WTC11 (cell line): Measurements from ENCODE around the gene ARMC9. TPM values are rescaled to one million over a fixed set of nuclear protein-coding genes. Genes with fewer than 3 reads are reported as not detected.
"Not testable (repeated sequence)": the region's sequence is repeated elsewhere in the genome, so short reads cannot be mapped to it uniquely, and the experiment has no call there.

Experiments used
- ATAC-seq: fragments of 200-7000 bp; cut with Tn5 transposase; 2 replicates; pipeline ENCODE4 v1.10.0; 2021; ENCODE audit warnings: mild to moderate bottlenecking, moderate library complexity
- CTCF ChIA-PET: fragments of 300-600 bp; sonication (Branson Sonifier 250); formaldehyde crosslinking; loops from one replicate; lab custom pipeline; 2021; ENCODE audit warnings: antibody characterized with exemption; lab: Charles Lee
- POLR2A ChIA-PET: fragments of 350-600 bp; sonication (Branson Sonifier 250); formaldehyde crosslinking; loops from one replicate; lab custom pipeline; 2021; ENCODE audit warnings: antibody characterized with exemption; lab: Charles Lee
- DNase-seq: peaks from one replicate; pipeline ENCODE4 v3.0.0; 2021; ENCODE audit warnings: low spot score
- H3K27ac Mint-ChIP-seq: 2 replicates; pipeline ENCODE4 v1.8.0; 2021; ENCODE audit warnings: mixed read lengths
- H3K27me3 Mint-ChIP-seq: 2 replicates; pipeline ENCODE4 v1.8.0; 2021; ENCODE audit warnings: low read depth, mild to moderate bottlenecking, moderate library complexity, mixed read lengths
- H3K36me3 Mint-ChIP-seq: 2 replicates; pipeline ENCODE4 v1.8.0; 2021; ENCODE audit warnings: mixed read lengths
- H3K4me1 Mint-ChIP-seq: 2 replicates; pipeline ENCODE4 v1.8.0; 2022; ENCODE audit warnings: mixed read lengths
- H3K4me3 Mint-ChIP-seq: 2 replicates; pipeline ENCODE4 v1.8.0; 2021; ENCODE audit warnings: mild to moderate bottlenecking, moderate library complexity, mixed read lengths
- H3K9me3 Mint-ChIP-seq: 2 replicates; pipeline ENCODE4 v1.8.0; 2021; ENCODE audit warnings: mixed read lengths
- ARID4B ChIP-seq: sonication (generic); formaldehyde crosslinking; IDR thresholded peaks from 2 replicates; pipeline ENCODE4 v1.8.0; 2023; ENCODE audit warnings: missing genetic modification reagents, mild to moderate bottlenecking, borderline replicate concordance
- CDX4 ChIP-seq: fragments of 250-450 bp; sonication (Bioruptor Pico); IDR thresholded peaks from 2 replicates; pipeline ENCODE4 v1.9.0; 2021; ENCODE audit warnings: moderate library complexity, mild to moderate bottlenecking, inconsistent platforms, borderline replicate concordance
- ELF4 ChIP-seq: sonication (generic); formaldehyde crosslinking; IDR thresholded peaks from 2 replicates; pipeline ENCODE4 v1.8.1; 2022; ENCODE audit warnings: low read depth, mild to moderate bottlenecking, moderate library complexity, missing genetic modification reagents
- ERG ChIP-seq: fragments of 250-450 bp; sonication (Bioruptor Pico); IDR thresholded peaks from 2 replicates; pipeline ENCODE4 v1.8.0; 2021; ENCODE audit warnings: mild to moderate bottlenecking
- ETV6 ChIP-seq: sonication (generic); formaldehyde crosslinking; IDR thresholded peaks from 2 replicates; pipeline ENCODE4 v1.8.1; 2022; ENCODE audit warnings: mild to moderate bottlenecking, missing genetic modification reagents
- FOXP1 ChIP-seq: sonication (generic); formaldehyde crosslinking; IDR thresholded peaks from 2 replicates; pipeline ENCODE4 v1.8.0; 2022; ENCODE audit warnings: missing genetic modification reagents, mild to moderate bottlenecking, moderate library complexity, borderline replicate concordance
- JUN ChIP-seq: sonication (generic); formaldehyde crosslinking; IDR thresholded peaks from 2 replicates; pipeline ENCODE4 v1.8.0; 2023; ENCODE audit warnings: mild to moderate bottlenecking, missing genetic modification reagents
- KAT7 ChIP-seq: sonication (generic); formaldehyde crosslinking; IDR thresholded peaks from 2 replicates; pipeline ENCODE4 v1.8.1; 2023; ENCODE audit warnings: missing genetic modification reagents, mild to moderate bottlenecking, borderline replicate concordance
- NR2C2 ChIP-seq: sonication (generic); formaldehyde crosslinking; IDR thresholded peaks from 2 replicates; pipeline ENCODE4 v1.8.0; 2022; ENCODE audit warnings: mild to moderate bottlenecking, missing genetic modification reagents
- NR3C1 ChIP-seq: sonication (generic); formaldehyde crosslinking; conservative IDR thresholded peaks from 2 replicates; pipeline ENCODE4 v1.8.1; 2023; ENCODE audit warnings: low read depth, mild to moderate bottlenecking, missing genetic modification reagents
- OVOL2 ChIP-seq: fragments of 250-450 bp; sonication (Bioruptor Pico); IDR thresholded peaks from 2 replicates; pipeline ENCODE4 v1.9.0; 2021; ENCODE audit warnings: mild to moderate bottlenecking, borderline replicate concordance
- RELA ChIP-seq: sonication (generic); formaldehyde crosslinking; IDR thresholded peaks from 2 replicates; pipeline ENCODE4 v1.8.1; 2022; ENCODE audit warnings: missing genetic modification reagents, mild to moderate bottlenecking, borderline replicate concordance
- SOX15 ChIP-seq: fragments of 250-450 bp; sonication (Bioruptor Pico); IDR thresholded peaks from 2 replicates; pipeline ENCODE4 v1.9.0; 2021; ENCODE audit warnings: mild to moderate bottlenecking
- USF2 ChIP-seq: sonication (generic); formaldehyde crosslinking; IDR thresholded peaks from 2 replicates; pipeline ENCODE4 v1.8.1; 2023; ENCODE audit warnings: mild to moderate bottlenecking, missing genetic modification reagents, moderate library complexity
- ZNF138 ChIP-seq: sonication (generic); formaldehyde crosslinking; conservative IDR thresholded peaks from 2 replicates; pipeline ENCODE4 v1.8.1; 2022; ENCODE audit warnings: mild to moderate bottlenecking, moderate library complexity, missing genetic modification reagents
- ZNF317 ChIP-seq: sonication (generic); formaldehyde crosslinking; IDR thresholded peaks from 2 replicates; pipeline ENCODE4 v1.8.1; 2023; ENCODE audit warnings: low read depth, mild to moderate bottlenecking, moderate library complexity, missing genetic modification reagents, borderline replicate concordance
- ZNF396 ChIP-seq: fragments of 250-450 bp; sonication (Bioruptor Pico); IDR thresholded peaks from 2 replicates; pipeline ENCODE4 v1.8.0; 2021; ENCODE audit warnings: mild to moderate bottlenecking, moderate library complexity, borderline replicate concordance
- ZNF423 ChIP-seq: fragments of 250-450 bp; sonication (Bioruptor Pico); IDR thresholded peaks from 2 replicates; pipeline ENCODE4 v2.1.2; 2022; ENCODE audit warnings: mild to moderate bottlenecking, moderate library complexity
- ZNF512 ChIP-seq: sonication (generic); formaldehyde crosslinking; IDR thresholded peaks from 2 replicates; pipeline ENCODE4 v1.8.1; 2022; ENCODE audit warnings: missing genetic modification reagents, borderline replicate concordance
- total RNA-seq: library from RNA; stranded (reverse); gene quantifications from 3 replicates; pipeline ENCODE4 v1.2.3, GENCODE V29; 2021
- TF ChIP-seq, protein P1 (sequence below): sonication (generic); formaldehyde crosslinking; IDR thresholded peaks from 2 replicates; pipeline ENCODE4 v1.8.1; 2023; ENCODE audit warnings: mild to moderate bottlenecking, missing genetic modification reagents
- TF ChIP-seq, protein P2 (sequence below): sonication (generic); formaldehyde crosslinking; IDR thresholded peaks from 2 replicates; pipeline ENCODE4 v1.8.0; 2022; ENCODE audit warnings: mild to moderate bottlenecking, missing genetic modification reagents

The ARMC9 gene
- total RNA-seq, 1 experiment from 2014 or later = 34.9 TPM

GRCh38 chr2:231349374-231349735, 150.9 kb downstream of the ARMC9 start:
- peaks cover 14% of the 10 kb centered on the region for H3K4me1 Mint-ChIP-seq
- POLR2A ChIA-PET, H3K27me3 Mint-ChIP-seq, ATAC-seq, H3K4me3 Mint-ChIP-seq, H3K9me3 Mint-ChIP-seq, H3K36me3 Mint-ChIP-seq, H3K27ac Mint-ChIP-seq, DNase-seq: not testable (repeated sequence)
- CTCF ChIA-PET = interaction anchor here (0.6 kb wide), 1 partner anchor 90 kb away, joined by 3 read pairs; no protein-coding TSS in a partner anchor

- DNase-seq (no peak), ATAC-seq (no peak)
- peaks cover 3% of the 10 kb centered on the region for H3K36me3 Mint-ChIP-seq
- H3K4me1 Mint-ChIP-seq = peaks cover 21% of the 10 kb centered on the region
- ChIA-PET CTCF (no interaction called here), POLR2A (no interaction called here)
- H3K9me3 Mint-ChIP-seq = no peaks in the 10 kb centered on the region
- TF ChIP-seq NR3C1 (CRISPR knock-in tag) (no peak), ZNF512 (CRISPR knock-in tag) (no peak), ARID4B (no peak), SOX15 (CRISPR knock-in tag) (no peak), ERG (CRISPR knock-in tag) (no peak), ZNF396 (CRISPR knock-in tag) (no peak), RELA (CRISPR knock-in tag) (no peak), ZNF138 (no peak), OVOL2 (CRISPR knock-in tag) (no peak), ZNF423 (CRISPR knock-in tag) (no peak), KAT7 (CRISPR knock-in tag) (no peak), NR2C2 (no peak)
- no peak overlapping the region for H3K27ac Mint-ChIP-seq
- H3K4me3 Mint-ChIP-seq = no peak overlapping the region
- H3K27me3 Mint-ChIP-seq = no peaks in the 10 kb centered on the region
Observed at GRCh38 chr2:231351648-231352047, 153.2 kb downstream of the ARMC9 start.

GRCh38 chr2:231353469-231353868, 155.0 kb downstream of the ARMC9 start:
- H3K4me1 Mint-ChIP-seq = peaks cover 29% of the 10 kb centered on the region
- ChIA-PET POLR2A (no interaction called here), CTCF (interaction anchor here (0.6 to 1.1 kb wide), 2 partner anchors 11 to 320 kb away, joined by 4 to 6 read pairs; no protein-coding TSS in a partner anchor)
- H3K27ac Mint-ChIP-seq = no peak overlapping the region
- ATAC-seq (no peak), DNase-seq (no peak)
- no peak overlapping the region for H3K4me3 Mint-ChIP-seq
- H3K27me3 Mint-ChIP-seq = no peaks in the 10 kb centered on the region
- peaks cover 3% of the 10 kb centered on the region for H3K36me3 Mint-ChIP-seq
- H3K9me3 Mint-ChIP-seq = no peaks in the 10 kb centered on the region
- TF ChIP-seq ZNF423 (CRISPR knock-in tag) = no peak
- no peak for TF ChIP-seq RELA (CRISPR knock-in tag)
- TF ChIP-seq KAT7 (CRISPR knock-in tag) = no peak
- TF ChIP-seq JUN = no peak
- TF ChIP-seq, protein P1, sequence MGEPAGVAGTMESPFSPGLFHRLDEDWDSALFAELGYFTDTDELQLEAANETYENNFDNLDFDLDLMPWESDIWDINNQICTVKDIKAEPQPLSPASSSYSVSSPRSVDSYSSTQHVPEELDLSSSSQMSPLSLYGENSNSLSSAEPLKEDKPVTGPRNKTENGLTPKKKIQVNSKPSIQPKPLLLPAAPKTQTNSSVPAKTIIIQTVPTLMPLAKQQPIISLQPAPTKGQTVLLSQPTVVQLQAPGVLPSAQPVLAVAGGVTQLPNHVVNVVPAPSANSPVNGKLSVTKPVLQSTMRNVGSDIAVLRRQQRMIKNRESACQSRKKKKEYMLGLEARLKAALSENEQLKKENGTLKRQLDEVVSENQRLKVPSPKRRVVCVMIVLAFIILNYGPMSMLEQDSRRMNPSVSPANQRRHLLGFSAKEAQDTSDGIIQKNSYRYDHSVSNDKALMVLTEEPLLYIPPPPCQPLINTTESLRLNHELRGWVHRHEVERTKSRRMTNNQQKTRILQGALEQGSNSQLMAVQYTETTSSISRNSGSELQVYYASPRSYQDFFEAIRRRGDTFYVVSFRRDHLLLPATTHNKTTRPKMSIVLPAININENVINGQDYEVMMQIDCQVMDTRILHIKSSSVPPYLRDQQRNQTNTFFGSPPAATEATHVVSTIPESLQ (CRISPR knock-in tag) = no peak
- no peak for TF ChIP-seq CDX4
- no peak for TF ChIP-seq ETV6 (CRISPR knock-in tag)
- TF ChIP-seq FOXP1 (CRISPR knock-in tag) = no peak
- TF ChIP-seq ELF4 = no peak
- TF ChIP-seq ZNF317 (CRISPR knock-in tag) = no peak
- TF ChIP-seq SOX15 (CRISPR knock-in tag) = no peak
- TF ChIP-seq USF2 (CRISPR knock-in tag) = no peak
- TF ChIP-seq, protein P2, sequence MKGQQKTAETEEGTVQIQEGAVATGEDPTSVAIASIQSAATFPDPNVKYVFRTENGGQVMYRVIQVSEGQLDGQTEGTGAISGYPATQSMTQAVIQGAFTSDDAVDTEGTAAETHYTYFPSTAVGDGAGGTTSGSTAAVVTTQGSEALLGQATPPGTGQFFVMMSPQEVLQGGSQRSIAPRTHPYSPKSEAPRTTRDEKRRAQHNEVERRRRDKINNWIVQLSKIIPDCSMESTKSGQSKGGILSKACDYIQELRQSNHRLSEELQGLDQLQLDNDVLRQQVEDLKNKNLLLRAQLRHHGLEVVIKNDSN = no peak
